Activated T-helper 9 cell treated with anti-CD3 and anti-CD28 coated beads, Interleukin-2, amount 50 U/mL, for 16 hours (primary cell): ENCODE results near the gene PAX2.
A peak's percentile ranks its signal among the peaks of the same experiment; 100 is the strongest.

Experiments
- DNase-seq: peaks from one replicate; pipeline ENCODE4 v3.0.0-alpha.2; 2020; ENCODE audit warnings: low read depth

PAX2 gene

DNA sequence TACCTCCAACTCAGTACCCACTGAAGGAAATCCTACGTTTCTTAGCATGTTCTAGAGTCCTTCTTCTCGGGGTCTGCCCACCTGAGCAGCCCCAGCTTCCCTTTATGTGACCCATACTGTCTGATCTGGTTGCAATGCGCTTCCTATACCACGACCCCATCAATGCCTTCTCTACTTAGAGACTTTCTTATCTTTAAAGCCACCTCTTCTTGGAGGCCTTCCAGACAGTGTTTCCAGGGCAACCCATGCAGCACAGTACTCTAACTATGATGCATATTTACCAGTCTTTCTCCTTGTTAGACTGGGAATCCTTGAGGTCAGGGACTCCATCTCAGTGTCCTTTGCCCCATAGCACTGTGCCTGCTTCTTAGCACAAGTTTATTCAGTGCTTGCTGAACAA, 112.9 kb downstream of the PAX2 start:
- DNase-seq = no peak

DNA sequence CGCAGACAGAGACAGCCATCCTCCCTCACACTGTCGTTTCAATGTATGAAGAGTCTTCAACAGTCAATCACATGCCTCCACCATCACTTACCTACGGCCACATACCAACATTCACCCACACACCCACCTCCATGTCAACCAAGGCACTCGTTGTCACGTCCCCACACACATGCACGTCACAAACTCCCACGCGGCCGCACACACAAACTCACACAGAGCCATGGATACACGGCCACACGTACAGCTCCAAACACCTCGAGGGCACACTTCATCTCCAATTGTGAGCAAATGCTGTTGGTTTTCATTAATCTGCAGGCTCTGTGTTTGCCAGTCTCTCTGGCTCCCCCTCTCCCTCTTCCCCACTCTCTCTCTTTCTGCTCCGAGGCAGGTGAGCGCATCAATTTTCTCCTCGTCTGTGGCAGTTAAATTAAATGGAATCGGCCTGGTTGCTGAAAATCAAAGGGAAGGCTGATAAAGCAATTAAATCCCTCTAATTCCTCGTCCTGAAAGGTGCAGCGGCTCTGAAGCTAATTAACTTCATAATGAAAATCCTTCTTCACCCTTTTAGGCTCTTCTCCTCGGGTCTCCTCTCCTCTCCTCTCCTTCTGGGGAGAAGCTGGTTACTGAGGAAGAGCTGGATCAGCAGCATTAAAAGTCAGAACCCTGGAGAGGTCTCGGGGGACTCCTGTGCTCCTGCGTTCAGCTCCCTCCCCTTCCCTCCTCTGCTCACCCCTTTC, 113.5 kb downstream of the PAX2 start:
- no peak for DNase-seq

DNA sequence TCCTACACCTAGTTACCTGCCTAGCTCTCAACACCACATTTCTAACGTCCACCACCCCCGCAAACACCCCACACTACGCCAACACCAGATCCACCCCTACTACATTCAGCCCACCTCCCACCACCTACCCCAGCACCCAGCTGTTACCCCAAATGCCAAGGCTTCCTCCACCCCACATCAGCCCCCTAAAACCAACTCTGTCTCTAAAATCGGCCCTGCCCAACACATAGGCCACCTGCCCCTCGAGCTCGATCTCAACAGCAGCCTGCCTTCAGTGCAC, 114.0 kb downstream of the PAX2 start:
- DNase-seq = no peak

DNA sequence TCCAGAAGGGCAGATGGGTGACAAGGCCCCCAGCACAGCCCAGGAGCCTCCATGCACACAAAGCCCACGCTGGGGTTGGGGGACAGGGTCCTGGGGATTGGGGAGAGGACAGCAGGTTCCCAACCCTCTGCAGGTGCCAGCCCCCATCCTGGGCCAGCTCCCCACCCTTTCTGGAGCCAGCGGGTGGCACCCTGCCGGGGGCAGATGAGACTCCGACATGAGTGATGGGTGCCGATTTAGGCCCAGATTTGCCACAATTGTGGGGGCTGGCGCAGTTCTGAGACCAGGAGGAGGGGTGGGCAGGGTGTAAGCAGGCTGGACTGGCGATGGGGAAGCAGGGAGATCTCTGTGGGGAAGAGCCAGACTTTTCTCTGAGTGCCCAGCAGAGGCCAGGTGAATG, 118.1 kb downstream of the PAX2 start:
- no peak for DNase-seq

DNA sequence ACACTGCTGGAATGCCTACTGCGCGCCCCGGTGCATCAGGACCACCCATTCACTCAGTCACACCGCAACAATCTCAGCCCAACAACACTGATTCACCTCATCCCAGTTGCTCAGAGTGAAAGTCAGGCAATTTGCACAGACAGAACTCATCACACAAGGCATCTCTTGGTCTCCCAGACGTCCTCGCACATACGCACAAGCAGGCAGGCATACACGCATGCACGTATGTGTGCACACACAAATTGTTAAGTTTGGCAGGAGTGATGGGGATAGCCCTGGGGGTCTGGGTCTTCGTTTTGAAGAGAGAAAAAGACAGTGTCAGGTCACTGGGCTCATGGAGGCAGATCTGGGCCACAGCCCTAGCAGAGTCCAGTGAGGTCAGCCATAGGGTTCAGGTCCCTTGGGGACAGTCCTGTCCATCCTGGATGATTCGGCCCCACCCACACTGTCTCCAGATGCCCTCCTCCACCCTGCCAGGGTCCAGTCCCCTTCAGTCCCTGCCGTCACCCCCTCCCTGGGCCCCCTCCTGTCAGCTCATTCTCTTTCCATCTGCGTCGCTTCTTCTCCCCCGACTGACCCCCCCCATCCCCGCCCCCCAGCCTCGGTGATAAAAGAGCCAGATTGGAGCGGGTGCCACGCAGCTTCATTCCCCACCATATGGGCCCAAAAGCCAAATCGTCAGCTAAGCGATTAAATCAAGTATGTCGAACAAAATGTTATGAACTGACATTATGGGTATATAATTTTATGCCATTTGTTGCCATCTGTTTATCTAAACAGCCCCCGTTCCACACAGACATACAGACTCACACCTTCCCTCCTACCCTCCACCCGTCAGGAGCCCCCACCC, 118.9 kb downstream of the PAX2 start:
- no peak for DNase-seq

DNA sequence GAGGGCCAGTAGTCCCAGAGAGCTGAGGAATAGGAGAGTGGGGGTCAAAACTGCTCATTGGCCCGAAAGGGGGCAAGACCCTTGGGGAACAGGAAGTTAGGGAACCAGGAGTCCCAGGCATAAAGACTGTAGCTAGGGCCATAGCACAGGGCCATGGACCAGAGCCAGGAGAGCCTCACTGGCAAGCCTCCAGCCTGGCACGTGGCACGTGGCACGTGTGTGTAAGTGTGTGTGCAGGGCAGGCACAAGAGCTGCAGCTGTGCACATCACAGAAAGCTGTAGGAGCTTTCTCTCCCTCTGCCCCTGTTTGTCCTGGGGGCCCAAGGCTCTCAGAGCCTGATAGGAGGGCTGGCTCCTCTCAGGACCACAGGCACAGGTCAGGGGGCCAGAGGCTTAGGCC, 119.6 kb downstream of the PAX2 start:
- no peak for DNase-seq

DNA sequence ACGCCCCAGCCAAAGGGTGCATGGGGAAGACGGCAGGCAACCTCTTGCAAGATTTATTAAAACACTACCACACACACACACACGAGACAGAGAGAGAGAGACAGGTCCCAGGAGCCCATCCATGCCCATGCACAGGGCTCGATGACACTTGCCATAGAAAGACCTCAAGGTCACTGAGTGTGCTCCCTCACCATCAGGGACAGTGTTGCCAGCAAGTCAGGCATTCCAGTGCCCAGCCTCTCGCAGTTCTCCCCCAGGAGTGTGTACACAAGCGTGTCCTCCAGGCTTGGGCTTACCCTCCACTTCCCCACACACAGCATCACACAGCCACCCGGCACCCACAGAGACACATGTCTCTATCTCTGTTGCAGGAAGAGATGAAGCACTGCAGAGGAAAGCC, 120.6 kb downstream of the PAX2 start:
- DNase-seq = no peak

DNA sequence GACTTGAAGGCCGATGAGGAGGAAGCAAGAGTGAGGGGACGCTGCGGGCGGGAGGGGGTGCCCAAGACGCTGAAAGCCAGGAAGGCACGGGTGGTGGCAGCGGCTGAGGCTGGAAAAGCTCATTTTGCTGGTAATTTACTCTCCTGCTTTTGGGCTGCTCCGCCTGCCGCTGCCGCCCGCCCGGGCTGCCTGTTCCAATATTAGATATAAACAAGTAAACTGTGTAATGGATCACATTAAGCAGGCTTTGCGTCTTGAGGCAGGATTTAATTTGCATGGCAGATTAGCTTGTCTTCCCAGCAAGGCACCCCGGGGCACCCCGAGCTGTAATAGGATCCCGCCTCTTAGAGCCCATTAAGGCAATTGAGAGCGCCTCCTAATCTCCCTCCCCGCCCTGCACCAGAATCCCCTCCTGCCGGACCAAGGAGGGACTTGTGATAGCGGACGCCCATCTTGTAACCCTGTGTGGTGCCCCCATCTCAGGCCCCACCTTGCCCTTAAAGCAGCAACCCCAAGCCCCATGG, 121.3 kb downstream of the PAX2 start:
- DNase-seq = no peak

DNA sequence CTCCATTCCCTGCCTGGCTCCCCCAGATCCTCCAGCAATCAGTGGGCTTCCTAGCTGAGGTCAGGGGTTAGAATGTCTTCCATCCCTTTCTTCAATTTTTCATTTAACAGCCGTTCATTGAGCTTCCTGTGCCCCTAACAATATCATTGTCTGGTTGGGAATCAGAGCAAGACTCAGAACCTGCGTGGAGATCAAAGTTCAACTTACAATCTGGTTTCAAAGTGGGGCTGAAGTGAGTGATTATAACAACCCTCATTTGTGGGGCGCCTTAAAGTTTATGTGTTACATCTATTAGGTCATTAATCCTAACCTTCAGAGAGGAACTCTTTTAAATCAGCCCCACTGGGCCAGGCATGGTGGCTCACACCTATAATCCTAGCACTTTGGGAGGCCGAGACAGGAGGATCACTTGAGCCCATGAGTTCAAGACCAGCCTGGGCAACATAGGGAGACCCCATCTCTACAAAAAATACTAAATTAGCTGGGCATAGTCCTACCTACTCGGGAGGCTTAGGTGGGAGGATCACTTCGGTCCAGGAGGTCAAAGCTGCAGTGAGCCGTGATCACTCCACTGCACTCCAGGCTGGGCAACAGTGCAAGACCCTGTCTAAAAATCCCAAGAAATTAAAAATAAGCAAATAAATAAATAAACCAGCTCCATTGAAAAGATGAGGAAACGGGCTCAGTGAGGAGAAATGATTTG, 122.0 kb downstream of the PAX2 start:
- DNase-seq = no peak

DNA sequence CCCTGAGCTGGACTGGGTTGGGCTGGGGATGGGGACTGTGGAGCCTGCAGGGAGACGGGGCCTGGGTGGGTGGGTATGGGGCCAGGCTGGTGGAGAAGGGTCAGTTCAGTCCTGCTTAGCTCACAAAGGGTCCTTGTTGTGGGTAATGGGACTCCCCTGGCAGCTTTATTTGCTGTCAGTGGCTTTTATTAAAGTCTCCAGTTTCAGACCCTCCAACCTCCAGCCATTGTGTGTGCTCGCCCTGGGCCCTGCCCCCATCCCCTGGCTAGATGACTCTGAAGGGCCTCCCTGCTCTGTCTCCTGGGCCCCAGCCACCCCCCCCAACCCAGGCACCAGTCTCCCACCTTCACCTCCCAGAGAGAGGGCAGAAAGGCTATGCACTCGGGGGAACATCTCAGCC, 123.0 kb downstream of the PAX2 start:
- no peak for DNase-seq

DNA sequence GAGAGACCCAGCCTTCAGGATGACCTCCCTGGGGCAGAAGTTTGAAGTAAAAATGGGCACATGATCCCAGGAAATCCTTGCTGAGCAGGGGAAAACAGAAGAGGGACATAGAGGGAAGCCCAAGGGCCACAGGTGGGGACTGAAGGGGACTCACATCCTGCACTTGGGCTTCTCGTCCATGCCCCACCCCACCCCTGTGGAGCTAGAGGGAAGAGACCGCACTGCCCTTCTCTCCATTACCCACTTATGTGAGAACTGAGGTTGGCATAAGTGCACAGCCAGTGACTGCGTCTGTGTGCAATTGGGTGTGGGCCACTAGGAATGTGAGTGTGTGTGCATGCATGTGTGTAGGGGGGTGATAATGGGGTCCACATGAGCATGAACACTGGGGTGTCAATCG, 124.0 kb downstream of the PAX2 start:
- no peak for DNase-seq

DNA sequence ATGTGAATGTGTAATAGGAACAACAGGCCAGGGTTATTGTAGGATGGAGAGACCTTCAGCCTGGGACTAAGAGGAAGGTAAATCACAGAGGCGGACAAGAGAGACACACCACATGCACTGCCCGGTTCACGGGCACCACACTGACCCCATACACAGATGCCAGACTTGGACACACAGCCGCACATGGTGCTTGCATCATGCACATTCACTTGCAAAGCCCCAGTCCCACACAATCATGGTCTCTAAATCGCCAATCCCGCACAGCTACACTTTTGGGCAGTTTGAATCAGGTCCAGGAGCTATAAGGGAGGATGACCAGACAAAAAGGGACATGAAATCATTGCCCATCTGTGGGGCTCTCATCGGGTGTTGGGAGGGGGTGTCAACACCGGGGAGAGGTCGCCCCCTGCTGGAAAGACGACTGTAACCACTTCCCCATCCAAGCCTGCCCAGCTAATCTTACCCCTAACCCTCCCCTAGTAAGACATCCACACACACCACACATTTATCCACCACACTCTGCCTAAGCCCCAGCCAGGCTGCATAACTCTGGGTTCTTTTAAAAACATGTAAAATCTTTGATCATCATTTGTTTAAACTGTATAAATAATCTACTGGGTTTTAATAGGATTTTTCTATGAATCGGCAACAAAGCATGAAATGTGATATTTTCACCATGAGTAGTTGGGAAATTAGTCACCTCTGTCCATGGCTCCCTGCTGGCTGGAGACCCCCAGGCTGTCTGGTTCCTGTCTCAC, 126.8 kb downstream of the PAX2 start:
- DNase-seq = peak; percentile 27

DNA sequence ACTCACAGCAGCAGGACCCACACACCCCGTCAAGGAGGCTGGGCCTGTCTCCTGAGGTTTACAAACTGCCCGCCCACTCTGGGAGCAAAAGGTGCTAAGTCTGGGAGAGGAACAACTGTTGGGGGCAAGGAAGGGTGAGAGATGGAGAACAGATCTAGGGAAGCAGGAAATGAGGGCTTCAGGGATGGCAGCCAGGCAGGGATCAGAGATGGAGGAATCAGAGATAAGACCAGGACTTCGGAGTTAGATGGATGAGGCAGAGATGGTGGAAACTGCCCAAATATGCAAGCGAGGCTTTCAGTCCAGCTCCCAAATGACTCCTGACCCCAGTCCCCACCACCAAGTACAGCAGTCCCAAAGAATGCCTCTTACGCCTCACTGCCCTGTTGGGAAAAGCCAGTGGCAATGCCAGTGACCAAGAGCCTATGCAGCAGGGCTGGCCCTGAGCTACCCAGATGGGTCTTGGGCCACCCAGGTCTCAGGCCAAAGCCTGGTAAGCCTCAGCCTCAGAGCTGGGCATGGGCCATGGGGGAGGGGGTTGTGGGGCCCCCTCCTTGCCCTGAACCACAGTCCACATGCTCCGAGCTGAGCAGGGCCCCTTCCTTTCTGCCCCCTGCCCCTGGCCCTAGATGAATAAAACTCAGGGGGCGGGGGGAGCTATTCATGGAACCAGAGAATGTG, 127.9 kb downstream of the PAX2 start:
- DNase-seq = no peak

DNA sequence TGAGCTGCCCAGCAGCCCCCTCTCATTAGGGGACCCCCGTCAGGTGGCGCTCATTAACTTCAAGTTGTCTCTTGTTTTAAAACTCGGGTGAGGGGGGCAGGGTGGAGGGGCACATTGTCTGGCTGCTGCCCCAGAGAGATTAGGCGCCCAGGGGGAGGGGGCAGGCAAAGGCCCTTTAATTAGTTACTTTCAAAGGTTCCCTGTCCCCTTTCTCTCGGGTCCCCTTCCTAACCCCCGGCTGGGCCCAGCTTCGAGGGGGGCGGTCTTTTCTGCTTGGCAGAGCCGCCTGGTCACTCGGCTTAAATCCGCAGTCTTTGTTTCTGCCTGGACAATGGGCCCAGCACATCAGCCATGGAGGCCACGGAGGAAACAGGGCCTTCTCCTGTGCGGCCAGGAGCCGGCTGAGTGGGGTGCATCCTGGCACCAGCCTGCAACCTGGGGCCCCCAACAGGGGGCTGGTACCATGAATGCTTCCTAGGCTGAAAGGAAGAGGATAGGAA, 128.5 kb downstream of the PAX2 start:
- DNase-seq = no peak

DNA sequence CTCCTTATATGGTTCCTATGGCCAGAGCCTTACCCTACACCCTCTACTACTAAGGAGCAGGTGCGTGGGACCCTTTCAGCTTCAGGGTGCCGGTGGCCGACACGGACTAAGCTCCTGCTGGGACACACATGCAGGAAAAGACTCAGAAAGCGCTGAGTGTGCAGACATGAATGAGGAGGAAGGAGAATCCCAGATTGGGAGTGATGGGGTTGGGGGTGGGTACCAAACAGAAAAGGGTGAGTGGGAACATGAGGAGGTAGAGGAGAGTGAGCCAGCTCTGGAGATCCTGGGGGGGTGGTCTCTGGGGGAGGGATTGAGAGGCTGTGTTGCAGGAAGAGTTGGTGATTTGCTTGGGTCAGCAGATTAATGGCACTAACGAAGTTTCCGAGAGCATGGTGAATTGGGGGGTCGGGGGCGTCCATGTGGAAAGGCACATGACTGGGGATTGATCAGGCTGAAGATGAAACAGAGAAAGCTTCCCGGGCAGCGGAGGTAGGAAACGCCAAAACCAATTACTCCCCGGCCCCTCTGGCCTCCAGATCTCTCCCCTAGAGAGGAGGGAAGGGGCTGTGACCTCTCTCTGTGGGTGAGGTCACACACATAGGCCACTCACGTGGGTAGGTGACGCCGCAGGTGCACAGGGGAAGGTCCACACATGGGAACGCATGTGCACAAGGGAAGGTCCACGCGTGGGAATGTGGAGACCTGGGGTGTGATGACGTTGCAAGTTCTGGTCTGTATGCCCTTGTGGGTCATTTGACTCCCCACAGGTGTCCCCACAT, 129.5 kb downstream of the PAX2 start:
- no peak for DNase-seq

DNA sequence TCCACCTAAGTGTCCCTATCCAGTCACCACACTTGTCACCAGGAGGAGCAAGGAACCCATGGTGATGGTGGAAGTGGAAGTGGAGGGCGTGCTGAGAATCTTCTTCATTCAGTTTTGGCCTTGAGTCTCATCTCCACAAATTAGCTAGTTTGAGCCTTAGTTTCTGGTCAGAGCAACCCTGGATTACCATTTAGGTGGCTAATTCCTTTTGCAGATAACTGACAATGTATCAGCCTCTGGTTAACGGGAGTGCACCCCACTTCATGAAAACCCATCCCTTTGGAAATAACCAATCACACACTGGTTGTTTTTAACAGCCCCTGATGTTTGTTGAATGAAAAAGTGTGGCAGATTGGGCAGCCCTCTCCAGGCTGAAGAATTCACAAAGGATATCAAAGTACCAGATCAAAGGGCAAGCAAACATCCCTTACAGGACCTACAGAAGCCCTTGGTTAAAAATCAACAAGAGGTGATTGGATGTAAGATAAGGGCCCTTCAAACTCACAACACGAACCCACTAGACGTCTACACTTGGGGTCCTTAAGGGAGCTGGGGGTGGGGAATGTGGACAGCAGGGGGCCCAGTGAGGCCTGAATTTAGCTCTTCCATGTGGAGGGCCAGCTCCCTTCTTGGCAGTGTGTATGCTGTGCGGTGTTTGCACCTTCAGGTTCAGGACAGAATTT, 130.2 kb downstream of the PAX2 start:
- no peak for DNase-seq

DNA sequence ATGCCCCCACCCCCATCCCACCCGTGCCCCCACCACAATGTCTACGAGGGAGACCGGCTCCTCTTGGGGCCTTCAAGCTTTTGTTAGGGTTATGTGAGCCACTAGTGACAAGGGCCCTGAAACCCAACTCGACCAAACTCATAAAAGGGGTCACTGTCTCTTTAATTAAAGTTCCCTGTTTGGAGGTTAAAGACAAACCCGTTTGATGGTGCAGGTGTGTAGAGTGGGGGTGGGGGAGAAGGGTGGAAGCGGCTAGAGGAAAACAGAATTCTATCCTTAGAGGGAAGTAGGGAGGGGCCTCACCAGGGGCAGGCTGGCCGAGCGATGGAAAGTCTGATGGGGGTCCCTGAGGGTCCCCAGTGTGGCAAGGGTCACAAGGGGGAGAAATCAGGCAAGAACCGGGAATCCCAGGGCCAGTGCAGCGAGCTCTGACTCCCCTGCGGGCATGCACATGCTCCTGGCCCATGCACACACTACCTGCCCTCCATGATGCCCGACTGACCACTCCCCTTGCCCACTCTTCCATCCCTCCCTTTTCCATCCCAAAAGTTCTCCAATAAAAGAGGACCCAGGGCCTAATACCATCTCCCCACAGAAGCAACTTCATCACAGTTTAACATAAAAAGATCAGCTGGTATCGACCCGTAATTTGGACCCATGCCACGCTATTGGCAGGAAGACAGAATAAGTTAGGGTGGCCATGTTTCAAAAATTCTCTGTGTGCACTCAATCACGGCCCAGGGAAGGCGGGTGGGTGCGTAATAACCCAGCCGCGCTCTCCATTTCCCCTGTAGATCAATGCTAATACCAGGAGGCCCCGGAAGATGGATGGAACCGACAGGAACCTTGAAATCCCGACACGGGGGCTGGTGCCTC, 131.4 kb downstream of the PAX2 start:
- no peak for DNase-seq

DNA sequence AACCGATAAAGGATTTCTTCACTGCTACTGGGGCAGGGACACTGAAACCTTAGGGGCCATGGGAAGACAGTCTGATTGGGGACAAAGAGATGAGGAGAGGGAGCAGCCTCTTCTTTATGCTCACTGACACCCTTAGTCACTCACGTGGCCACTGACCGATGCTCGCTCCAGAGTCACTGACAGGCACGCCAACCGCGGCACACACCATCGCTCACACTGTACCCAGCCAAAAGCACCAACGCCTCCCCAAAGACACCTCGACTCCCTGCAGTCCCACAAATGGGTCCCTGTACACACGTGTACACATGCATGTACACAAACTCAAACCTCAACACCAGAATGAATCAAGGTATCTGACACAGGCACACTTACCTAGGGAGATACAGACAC, 132.1 kb downstream of the PAX2 start:
- no peak for DNase-seq

DNA sequence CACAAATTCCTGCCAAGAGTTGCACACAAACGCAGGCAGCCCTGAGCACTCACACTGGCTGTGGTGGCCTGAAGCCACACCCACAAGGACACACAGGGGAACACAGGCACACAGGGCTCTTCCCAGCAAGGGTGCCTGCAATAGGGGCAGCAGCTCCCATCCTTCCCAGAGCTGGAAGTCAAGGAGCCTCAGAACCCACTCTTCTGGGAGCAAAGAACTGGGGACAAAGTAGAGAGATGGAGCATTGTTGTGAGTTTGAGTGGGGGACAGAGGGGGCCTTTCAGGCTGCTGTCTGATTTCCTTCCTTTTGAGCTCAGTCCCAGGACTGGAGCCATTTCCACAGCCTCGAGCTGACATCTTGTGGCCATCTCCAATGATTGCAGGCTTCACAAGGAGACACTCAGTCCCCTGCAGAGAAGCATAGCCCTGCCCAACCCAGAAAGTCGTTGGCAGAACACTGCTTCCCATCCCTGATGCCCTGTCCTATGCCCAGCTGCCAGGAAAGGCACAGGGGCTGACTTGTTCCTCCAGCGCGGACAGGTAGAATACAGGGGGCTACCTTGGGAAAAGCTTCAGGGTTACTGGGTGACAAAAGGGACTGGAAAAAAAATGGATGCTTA, 133.0 kb downstream of the PAX2 start:
- DNase-seq = no peak
